GM18517 (cell line): ENCODE data around the gene STARD13.

Experiments used
- ATAC-seq: cut with Tn5 transposase; IDR thresholded peaks from one replicate; pipeline ENCODE4 v1.9.1; 2021; ENCODE audit warnings: mild to moderate bottlenecking, moderate library complexity; ENCODE audit not compliant: unreplicated experiment

The STARD13 gene

DNA sequence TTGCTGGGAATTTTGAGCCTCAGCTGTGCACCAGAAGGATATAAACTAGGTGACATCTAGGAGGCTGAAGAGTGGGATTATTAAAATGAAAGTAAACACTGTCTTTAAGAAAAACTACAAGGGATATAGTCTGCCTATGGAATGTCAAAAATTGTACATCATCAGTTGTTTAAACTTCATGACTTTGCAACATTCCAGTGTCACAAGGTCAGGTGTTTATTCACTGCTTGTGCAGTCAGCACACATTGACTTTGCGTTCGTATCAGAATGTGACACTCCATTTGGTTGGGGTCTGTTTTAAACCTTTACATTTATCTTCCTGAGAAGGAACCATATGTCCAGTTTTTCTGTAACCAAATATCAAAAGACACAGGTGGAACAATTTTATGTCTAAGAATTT lies 183.7 kb downstream of the STARD13 start:
- ATAC-seq = no peak

DNA sequence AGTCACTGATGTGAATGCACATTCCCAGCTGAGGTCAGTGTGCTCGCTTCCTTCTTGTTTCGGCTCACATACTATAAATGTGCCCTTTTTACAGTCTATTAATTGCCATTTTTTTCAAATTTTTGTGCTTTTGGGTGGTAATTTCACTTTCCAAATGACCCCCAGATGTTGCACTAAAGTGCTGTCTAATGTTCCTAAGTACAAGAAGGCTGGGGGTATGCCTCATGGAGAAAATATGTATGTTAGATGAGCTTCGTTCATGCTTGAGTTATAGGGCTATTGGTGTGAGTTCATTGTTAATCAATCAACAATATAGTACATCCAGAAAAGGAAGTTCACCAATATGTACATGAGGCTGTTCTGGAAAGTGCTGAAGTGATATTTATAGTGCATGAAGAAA lies 184.7 kb downstream of the STARD13 start:
- ATAC-seq = no peak

- ATAC-seq = no peak
Measured at GRCh38 chr13:33099860-33100259, 185.7 kb downstream of the STARD13 start.

GRCh38 chr13:33096886-33097605 lies 188.5 kb downstream of the STARD13 start:
- peak; percentile 75 for ATAC-seq

- no peak for ATAC-seq
Measured at GRCh38 chr13:33092073-33092987, 193.2 kb downstream of the STARD13 start.

DNA sequence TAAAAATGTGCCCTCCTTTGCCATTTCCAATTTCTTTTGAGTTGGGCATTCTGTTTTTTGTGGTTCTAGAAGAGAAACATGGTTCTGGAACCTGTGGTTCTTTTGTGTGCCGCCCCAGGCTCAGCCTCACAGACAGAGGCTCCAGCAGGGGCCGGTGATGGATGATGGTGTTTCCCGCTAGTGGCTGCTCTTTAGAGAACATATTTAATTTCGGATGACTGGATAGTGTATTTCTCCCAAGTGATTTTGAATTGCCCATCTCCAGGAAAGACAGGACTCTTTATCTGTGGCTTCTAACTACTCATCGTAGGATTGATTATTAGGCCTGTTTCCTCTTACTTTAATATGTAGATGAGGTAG lies 194.2 kb downstream of the STARD13 start:
- no peak for ATAC-seq

DNA sequence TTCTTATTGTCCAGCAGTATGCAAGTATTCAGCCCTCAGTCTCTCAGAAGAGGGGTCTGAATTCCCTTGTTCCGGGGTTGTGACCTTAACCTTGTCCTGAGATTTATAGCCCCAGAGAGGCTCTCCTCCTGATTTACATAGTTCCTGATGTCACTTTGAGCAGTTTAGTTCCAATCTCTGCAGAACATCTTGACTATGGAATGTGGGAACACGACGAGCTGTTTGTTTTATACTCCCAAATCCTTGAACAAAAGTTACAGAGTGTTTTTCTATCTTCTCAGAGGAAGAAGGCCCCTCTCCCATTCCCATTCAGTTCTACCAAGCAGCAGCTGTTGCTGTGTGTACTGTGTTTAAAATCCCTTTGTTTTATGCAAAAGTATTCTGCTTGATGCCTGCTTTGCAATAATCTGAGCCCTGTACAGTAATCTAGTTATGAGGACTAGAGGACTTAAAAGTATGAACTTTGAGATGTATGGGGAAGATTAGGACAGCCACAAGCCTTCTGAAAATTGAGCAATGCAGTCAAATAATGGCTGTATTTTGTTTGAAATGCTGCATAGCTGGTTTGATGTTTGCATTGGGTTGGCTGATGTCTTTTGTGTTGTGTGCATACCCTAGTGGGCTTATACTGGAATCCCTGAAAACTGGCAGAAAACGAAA lies 194.7 kb downstream of the STARD13 start:
- no peak for ATAC-seq

DNA sequence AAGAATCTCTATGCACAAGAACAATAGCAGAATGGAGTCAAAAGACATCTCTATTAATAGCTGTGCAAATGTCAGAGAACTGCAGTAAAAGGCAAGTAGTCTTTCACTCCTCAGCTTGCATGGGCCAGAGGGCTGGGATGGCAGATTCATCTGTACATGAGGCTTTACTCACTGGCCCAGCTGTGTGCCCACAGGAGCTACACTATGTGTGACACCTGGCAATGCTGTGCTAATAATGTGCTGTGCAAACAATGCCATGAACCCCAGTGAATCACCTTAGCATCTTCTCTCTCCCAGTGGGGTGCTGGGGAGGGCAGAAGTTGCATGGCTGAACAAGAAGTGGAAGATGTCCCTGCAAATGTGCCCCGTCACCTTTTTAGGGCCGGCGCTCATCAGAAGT lies 196.2 kb downstream of the STARD13 start:
- ATAC-seq = no peak

DNA sequence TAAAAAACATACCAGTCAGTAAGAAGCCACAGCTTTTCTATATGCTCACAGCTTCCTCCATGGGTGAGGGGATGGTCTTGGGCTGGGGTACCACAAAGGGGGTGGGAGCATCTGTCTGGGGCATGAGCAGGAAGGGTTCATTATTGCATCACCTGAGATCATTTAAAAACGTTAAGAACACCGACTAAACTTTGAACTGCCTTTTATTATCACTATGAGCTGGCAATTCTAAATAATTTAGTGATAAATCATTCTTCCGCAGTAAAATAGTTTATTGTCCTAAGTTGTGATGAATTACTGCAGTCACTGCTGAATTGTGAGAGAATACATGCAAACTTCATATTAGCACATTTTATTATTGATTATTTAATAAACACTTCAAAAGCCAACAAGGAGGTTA lies 197.8 kb downstream of the STARD13 start:
- no peak for ATAC-seq

- no peak for ATAC-seq
Measured at GRCh38 chr13:33087091-33087490, 198.5 kb downstream of the STARD13 start.

DNA sequence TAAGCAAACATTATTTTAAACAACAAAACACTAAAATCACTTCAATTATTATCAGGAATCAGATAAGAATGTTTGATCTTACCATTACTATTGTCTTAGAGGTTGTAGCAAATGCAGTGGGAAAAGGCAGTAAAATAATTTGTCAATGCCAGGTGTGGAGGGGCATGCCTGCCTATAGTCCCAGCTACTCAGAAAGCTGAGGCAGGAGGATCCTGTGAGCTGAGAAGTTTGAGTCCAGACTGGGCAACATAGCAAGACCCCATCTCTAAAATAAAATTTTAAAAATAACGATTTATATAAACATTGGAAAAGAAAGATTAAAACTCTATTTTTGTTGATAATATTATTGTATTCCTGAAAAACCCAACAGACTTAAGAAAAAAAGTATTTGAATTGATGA lies 202.5 kb downstream of the STARD13 start:
- no peak for ATAC-seq

GRCh38 chr13:33081666-33082065 lies 203.9 kb downstream of the STARD13 start:
- no peak for ATAC-seq

GRCh38 chr13:33080972-33081590 lies 204.5 kb downstream of the STARD13 start:
- no peak for ATAC-seq

GRCh38 chr13:33079960-33080359 lies 205.6 kb downstream of the STARD13 start:
- ATAC-seq = no peak

DNA sequence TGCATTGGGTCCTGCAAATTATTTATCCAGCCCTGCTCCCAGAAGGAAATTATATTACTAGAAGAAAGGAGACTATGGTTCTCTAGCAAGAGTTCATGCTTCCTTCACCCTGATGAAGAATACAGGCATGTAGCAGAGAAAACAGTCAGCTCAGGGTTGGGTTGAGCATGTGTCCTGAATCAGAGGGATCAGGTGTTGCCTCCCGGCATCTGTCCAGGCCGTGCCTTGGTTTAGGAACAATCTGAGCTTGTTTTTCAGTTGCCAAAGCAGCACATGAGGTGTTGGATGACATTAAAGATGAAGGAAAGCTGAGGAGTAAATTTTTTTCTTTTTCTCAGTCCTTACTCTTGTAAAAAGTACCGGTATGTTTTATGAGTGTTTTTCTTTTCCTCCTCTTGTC lies 207.3 kb downstream of the STARD13 start:
- ATAC-seq = no peak

GRCh38 chr13:33076001-33076992 lies 209.3 kb downstream of the STARD13 start:
- ATAC-seq = no peak

- no peak for ATAC-seq
Measured at GRCh38 chr13:33073338-33073737, 212.2 kb downstream of the STARD13 start.

DNA sequence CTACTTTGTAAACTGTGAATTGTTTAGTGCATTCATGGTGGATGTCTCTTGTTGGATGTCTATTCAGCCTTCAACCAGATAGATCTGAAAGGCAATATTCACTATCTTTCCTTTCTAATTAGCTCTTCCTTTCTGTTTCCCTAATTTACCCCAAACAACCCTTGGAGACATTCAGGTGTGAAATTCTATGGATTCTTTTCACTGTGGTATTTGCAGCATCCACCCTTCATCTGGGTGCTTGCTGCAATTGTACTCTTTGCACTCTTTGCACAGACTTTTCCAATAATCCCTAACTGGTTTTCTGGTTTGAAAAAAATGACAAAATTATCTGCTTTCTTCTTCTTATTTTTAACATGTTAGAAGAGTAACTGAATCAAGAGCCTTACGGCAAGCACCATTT lies 212.8 kb downstream of the STARD13 start:
- no peak for ATAC-seq

DNA sequence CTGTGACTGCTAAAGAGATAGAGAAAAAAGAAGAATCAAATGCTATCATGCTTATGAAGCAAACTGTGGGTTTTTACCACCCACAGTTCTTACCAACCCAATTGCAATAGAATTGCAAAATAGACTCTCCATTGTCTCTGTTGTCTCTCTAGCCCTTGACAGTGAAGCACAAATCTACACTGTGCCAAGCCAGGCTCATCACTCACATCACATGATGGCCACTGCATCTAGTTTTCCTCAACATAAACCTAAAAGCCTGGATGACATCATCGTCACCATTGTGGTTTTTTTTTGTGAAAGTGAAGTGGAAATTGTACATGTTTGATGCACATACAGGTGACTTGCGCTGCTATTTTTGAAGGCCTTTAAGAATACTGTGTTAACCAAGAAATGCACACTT lies 213.3 kb downstream of the STARD13 start:
- no peak for ATAC-seq

DNA sequence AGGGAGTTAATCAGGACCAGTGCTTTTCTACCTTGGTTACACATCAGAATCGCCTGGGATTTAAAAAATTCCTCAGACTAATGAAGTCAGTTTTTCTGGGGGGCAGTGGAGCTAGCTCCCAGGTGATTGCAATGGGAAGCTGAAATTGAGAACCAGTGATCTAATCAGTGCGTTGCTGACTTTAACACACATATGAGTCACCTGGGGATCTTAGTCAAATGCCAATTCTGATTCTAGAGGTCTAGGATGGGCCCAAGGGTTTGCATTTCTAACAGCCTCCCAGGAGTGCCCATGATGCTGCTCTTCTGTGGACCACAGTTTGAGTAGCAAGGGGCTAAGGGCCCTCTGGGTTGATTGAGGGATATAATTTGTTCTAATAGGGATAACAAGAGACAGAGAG lies 214.8 kb downstream of the STARD13 start:
- ATAC-seq = no peak
